A673 (cell line): Measurements from ENCODE around the gene SSH2.

Experiments used
- CTCF ChIP-seq: fragments of 300-800, 200-600 bp; sonication (generic); conservative IDR thresholded peaks from 2 replicates; pipeline ENCODE4 v1.5.1; 2017; ENCODE audit warnings: low read depth, mild to moderate bottlenecking, antibody characterized with exemption, low read length, moderate library complexity, mixed read lengths
- EZH2 ChIP-seq: fragments of 200-600 bp; sonication (generic); IDR thresholded peaks from 2 replicates; pipeline ENCODE4 v1.6.1; 2017; ENCODE audit warnings: borderline replicate concordance, low read depth, mild to moderate bottlenecking, mixed read lengths, antibody characterized with exemption, low read length; ENCODE audit not compliant: poor library complexity, severe bottlenecking

- no peak for TF ChIP-seq CTCF
- TF ChIP-seq EZH2 = no peak
These were observed 326.8 kb downstream of the SSH2 start for GRCh38 chr17:29603109-29603674.
